ENCODE results near the gene ETNK1.

ETNK1 gene

GRCh38 chr12:22656831-22657230 lies 31.9 kb downstream of the ETNK1 start:
- no peak for DNase-seq (ENCODE audit: low read depth)
- TF ChIP-seq MYC (IDR thresholded peaks at IDR 0.05; ENCODE audit: low read depth, low read length) (no peak), POLR2A (IDR thresholded peaks at IDR 0.05; ENCODE audit: extremely low read depth, insufficient read length) (no peak)
- TF ChIP-seq, protein P1, sequence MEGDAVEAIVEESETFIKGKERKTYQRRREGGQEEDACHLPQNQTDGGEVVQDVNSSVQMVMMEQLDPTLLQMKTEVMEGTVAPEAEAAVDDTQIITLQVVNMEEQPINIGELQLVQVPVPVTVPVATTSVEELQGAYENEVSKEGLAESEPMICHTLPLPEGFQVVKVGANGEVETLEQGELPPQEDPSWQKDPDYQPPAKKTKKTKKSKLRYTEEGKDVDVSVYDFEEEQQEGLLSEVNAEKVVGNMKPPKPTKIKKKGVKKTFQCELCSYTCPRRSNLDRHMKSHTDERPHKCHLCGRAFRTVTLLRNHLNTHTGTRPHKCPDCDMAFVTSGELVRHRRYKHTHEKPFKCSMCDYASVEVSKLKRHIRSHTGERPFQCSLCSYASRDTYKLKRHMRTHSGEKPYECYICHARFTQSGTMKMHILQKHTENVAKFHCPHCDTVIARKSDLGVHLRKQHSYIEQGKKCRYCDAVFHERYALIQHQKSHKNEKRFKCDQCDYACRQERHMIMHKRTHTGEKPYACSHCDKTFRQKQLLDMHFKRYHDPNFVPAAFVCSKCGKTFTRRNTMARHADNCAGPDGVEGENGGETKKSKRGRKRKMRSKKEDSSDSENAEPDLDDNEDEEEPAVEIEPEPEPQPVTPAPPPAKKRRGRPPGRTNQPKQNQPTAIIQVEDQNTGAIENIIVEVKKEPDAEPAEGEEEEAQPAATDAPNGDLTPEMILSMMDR (IDR thresholded peaks at IDR 0.05; ENCODE audit: low read depth, low read length) = no peak
- TF ChIP-seq, protein P2, sequence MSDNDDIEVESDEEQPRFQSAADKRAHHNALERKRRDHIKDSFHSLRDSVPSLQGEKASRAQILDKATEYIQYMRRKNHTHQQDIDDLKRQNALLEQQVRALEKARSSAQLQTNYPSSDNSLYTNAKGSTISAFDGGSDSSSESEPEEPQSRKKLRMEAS (IDR thresholded peaks at IDR 0.05; ENCODE audit: low read depth, low read length) = no peak
- H3K4me3 ChIP-seq (ENCODE audit: low read depth, low read length) = no peak overlapping the region

GRCh38 chr12:22657538-22657937 lies 32.6 kb downstream of the ETNK1 start:
- no peak for DNase-seq (ENCODE audit: low read depth)
- TF ChIP-seq, protein P1 (IDR thresholded peaks at IDR 0.05; ENCODE audit: low read depth, low read length) = no peak
- TF ChIP-seq POLR2A (IDR thresholded peaks at IDR 0.05; ENCODE audit: extremely low read depth, insufficient read length) (no peak), MYC (IDR thresholded peaks at IDR 0.05; ENCODE audit: low read depth, low read length) (no peak)
- TF ChIP-seq, protein P2 (IDR thresholded peaks at IDR 0.05; ENCODE audit: low read depth, low read length) = no peak
- no peak overlapping the region for H3K4me3 ChIP-seq (ENCODE audit: low read depth, low read length)

DNA sequence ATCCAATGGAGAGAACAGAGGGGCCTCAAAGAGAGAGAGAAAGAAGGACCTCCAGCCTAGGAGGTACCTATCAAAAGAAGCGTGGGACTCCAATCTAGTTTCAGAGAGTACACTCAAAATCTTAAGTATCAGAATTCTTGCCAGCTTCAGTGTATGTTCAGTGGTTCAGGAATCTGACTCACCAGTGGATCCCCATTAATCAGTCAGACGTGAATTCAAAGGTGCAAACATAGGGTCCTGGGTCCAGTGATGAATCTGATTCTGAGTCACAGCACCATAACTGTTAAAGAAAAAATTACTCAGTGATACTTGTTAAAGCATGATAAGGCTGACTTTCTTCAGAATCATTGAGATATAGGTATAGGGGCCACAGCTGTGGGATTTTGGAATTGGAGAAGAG lies 33.2 kb downstream of the ETNK1 start:
- H3K4me3 ChIP-seq (ENCODE audit: low read depth, low read length) = no peak overlapping the region
- TF ChIP-seq, protein P1 (IDR thresholded peaks at IDR 0.05; ENCODE audit: low read depth, low read length) = no peak
- TF ChIP-seq, protein P2 (IDR thresholded peaks at IDR 0.05; ENCODE audit: low read depth, low read length) = no peak
- TF ChIP-seq MYC (IDR thresholded peaks at IDR 0.05; ENCODE audit: low read depth, low read length) (no peak), POLR2A (IDR thresholded peaks at IDR 0.05; ENCODE audit: extremely low read depth, insufficient read length) (no peak)
- no peak for DNase-seq (ENCODE audit: low read depth)

- no peak for DNase-seq (ENCODE audit: low read depth)
- H3K4me3 ChIP-seq (ENCODE audit: low read depth, low read length) = no peak overlapping the region
- TF ChIP-seq MYC (IDR thresholded peaks at IDR 0.05; ENCODE audit: low read depth, low read length) = no peak
- TF ChIP-seq, protein P1 (IDR thresholded peaks at IDR 0.05; ENCODE audit: low read depth, low read length) = no peak
- TF ChIP-seq, protein P2 (IDR thresholded peaks at IDR 0.05; ENCODE audit: low read depth, low read length) = no peak
- no peak for TF ChIP-seq POLR2A (IDR thresholded peaks at IDR 0.05; ENCODE audit: extremely low read depth, insufficient read length)
Measured at GRCh38 chr12:22662356-22662755, 37.4 kb downstream of the ETNK1 start.

DNA sequence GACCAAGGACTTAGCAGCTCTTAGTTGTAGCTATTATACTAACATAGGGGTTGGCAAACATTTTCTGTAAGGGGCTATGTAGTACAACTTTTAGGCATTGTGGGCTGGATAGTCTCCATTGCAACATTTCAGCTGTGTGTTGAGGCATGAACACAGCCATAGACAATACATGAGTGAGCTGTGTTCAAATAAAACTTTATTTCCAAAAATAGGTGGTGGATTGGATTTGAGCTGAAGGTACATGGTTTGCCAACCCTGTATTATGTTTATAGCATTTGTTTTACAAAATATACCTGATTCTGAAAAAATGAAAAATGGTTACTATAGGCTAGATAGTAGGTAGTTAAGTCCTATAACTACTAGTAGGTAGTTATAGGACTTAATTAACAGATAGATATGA lies 40.5 kb downstream of the ETNK1 start:
- DNase-seq (ENCODE audit: low read depth) = no peak
- H3K4me3 ChIP-seq (ENCODE audit: low read depth, low read length) = no peak overlapping the region
- TF ChIP-seq, protein P1 (IDR thresholded peaks at IDR 0.05; ENCODE audit: low read depth, low read length) = no peak
- TF ChIP-seq POLR2A (IDR thresholded peaks at IDR 0.05; ENCODE audit: extremely low read depth, insufficient read length) = no peak
- TF ChIP-seq, protein P2 (IDR thresholded peaks at IDR 0.05; ENCODE audit: low read depth, low read length) = no peak
- no peak for TF ChIP-seq MYC (IDR thresholded peaks at IDR 0.05; ENCODE audit: low read depth, low read length)

GRCh38 chr12:22667122-22667521 lies 42.2 kb downstream of the ETNK1 start:
- DNase-seq (ENCODE audit: low read depth) = no peak
- no peak overlapping the region for H3K4me3 ChIP-seq (ENCODE audit: low read depth, low read length)
- TF ChIP-seq POLR2A (IDR thresholded peaks at IDR 0.05; ENCODE audit: extremely low read depth, insufficient read length) (no peak), MYC (IDR thresholded peaks at IDR 0.05; ENCODE audit: low read depth, low read length) (no peak)
- TF ChIP-seq, protein P1 (IDR thresholded peaks at IDR 0.05; ENCODE audit: low read depth, low read length) = no peak
- TF ChIP-seq, protein P2 (IDR thresholded peaks at IDR 0.05; ENCODE audit: low read depth, low read length) = no peak

All from NB4 (cell line).